Tibial artery (tissue), 4 donors: ENCODE measurements around the gene PRKCI.

Experiments
- DNase-seq, 2 donors: peaks; one replicate each; pipeline ENCODE4 v3.0.0-alpha.2; 2019
- H3K27ac ChIP-seq, 2 donors: fragments of 200-600 bp; sonication (generic) in 1 of 2; 1 replicate in 1 of 2; 2 replicates in 1 of 2; pipeline ENCODE4 v1.5.1; 2018 to 2019; ENCODE audit warnings: mild to moderate bottlenecking in 1 of 2
- H3K27me3 ChIP-seq, 2 donors: fragments of 200-600 bp; sonication (generic) in 1 of 2; one replicate each; pipeline versions ENCODE4 v1.5.1 to v1.6.0; 2016 to 2019
- H3K36me3 ChIP-seq, 3 donors: fragments of 200-600 bp; sonication (generic) in 2 of 3; one replicate each; pipeline ENCODE4 v1.5.1; 2016 to 2019; ENCODE audit warnings: mild to moderate bottlenecking in 2 of 3
- H3K4me1 ChIP-seq, 4 donors: fragments of 200-600 bp; sonication (generic) in 2 of 4; 1 replicate in 3 of 4; 2 replicates in 1 of 4; pipeline ENCODE4 v1.5.1; 2016 to 2019
- H3K4me3 ChIP-seq, 2 donors: fragments of 200-600 bp; sonication (generic) in 1 of 2; 1 replicate in 1 of 2; 2 replicates in 1 of 2; pipeline ENCODE4 v1.5.1; 2018 to 2019; ENCODE audit warnings: mild to moderate bottlenecking in 2 of 2
- H3K9me3 ChIP-seq, 3 donors: fragments of 200-600 bp; sonication (generic) in 1 of 3; one replicate each; pipeline ENCODE4 v1.5.1; 2016 to 2019
- CTCF ChIP-seq, 2 experiments: fragments of 200-600 bp in 1 of 2; fragments of 450-650 bp in 1 of 2; IDR thresholded peaks; one replicate each; pipeline ENCODE4 v1.5.1; 2017 to 2019; ENCODE audit warnings: antibody characterized with exemption in 2 of 2, mild to moderate bottlenecking in 1 of 2, moderate library complexity in 1 of 2
- intact Hi-C: fragments of 100-400 bp; cut with DNase I; formaldehyde crosslinking; loops from one replicate; pipeline ENCODE4 v1.15.0; 2023; ENCODE audit warnings: low total_unique reads

Gene PRKCI

GRCh38 chr3:170225166-170225565 is 2.9 kb downstream of the PRKCI start:
- no peak for TF ChIP-seq CTCF (IDR thresholded peaks at IDR 0.05)
- Histone ChIP-seq H3K27ac (no peak overlapping the region), H3K4me1 (peaks cover 0 to 62% (median 25%) of the 10 kb centered on the region in 4 donors), H3K4me3 (no peak overlapping the region), H3K36me3 (no peaks in the 10 kb centered on the region), H3K27me3 (no peaks in the 10 kb centered on the region), H3K9me3 (no peaks in the 10 kb centered on the region)
- intact Hi-C loops = loop anchor here (5.0 to 10.0 kb wide), 2 partner anchors 38 to 520 kb away; no protein-coding TSS in a partner anchor
- no peak for DNase-seq

DNA sequence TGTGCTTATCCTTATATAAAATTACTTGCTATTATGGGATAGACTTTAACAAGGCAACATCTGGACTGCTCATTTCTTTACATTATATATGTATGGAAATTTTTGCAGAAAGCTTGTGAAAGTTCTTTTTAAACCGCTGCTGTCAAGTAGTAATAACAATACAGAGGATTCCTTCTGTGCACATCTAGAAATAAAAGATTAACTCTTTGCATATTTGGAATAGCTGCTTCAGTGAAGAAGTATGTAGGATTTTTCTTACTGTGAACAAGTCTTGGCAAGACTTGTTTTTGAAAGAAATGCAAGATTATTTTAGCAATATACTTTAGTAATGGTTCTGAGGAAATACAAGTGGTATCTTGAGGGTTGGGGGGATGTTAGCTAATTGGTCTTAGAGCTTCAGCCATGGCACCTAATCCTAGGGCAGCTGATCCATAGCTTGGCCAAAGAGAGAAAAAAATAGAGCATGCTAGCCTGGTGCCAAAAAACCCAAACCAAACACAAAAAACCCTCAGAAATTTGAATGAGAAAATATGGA is 4.3 kb downstream of the PRKCI start:
- Histone ChIP-seq H3K4me1 (peaks cover 0 to 62% (median 24%) of the 10 kb centered on the region in 4 donors), H3K4me3 (no peak overlapping the region), H3K36me3 (no peaks in the 10 kb centered on the region), H3K9me3 (no peaks in the 10 kb centered on the region), H3K27ac (peak overlapping the region in 1 of 2 donors; percentile 24), H3K27me3 (no peaks in the 10 kb centered on the region)
- no peak for DNase-seq
- TF ChIP-seq CTCF (IDR thresholded peaks at IDR 0.05) = no peak
- intact Hi-C loops = loop anchor here (5.0 to 10.0 kb wide), 2 partner anchors 39 to 518 kb away; no protein-coding TSS in a partner anchor

GRCh38 chr3:170228093-170228766 is 6.0 kb downstream of the PRKCI start:
- Histone ChIP-seq H3K9me3 (no peaks in the 10 kb centered on the region), H3K27me3 (no peaks in the 10 kb centered on the region), H3K36me3 (no peaks in the 10 kb centered on the region), H3K27ac (peak overlapping the region; percentile 13 to 24), H3K4me3 (no peak overlapping the region), H3K4me1 (peaks cover 0 to 63% (median 25%) of the 10 kb centered on the region in 4 donors)
- DNase-seq = no peak
- TF ChIP-seq CTCF (IDR thresholded peaks at IDR 0.05) = no peak
- intact Hi-C loops = loop anchor here (5.0 to 10.0 kb wide), 2 partner anchors 41 to 517 kb away; no protein-coding TSS in a partner anchor

- peaks cover 15 to 19% (median 18%) of the 10 kb centered on the region in 3 donors for H3K36me3 ChIP-seq
- H3K4me1 ChIP-seq = peaks cover 0 to 37% (median 16%) of the 10 kb centered on the region in 4 donors
- no peak for TF ChIP-seq CTCF (IDR thresholded peaks at IDR 0.05)
- no peak overlapping the region for H3K27ac ChIP-seq
- no peak overlapping the region for H3K4me3 ChIP-seq
- H3K27me3 ChIP-seq = no peaks in the 10 kb centered on the region
- no peak for DNase-seq
- no peaks in the 10 kb centered on the region for H3K9me3 ChIP-seq
- intact Hi-C loops = no loop called here
Observed at GRCh38 chr3:170232266-170232665, 10.0 kb downstream of the PRKCI start.

GRCh38 chr3:170233530-170233929 is 11.3 kb downstream of the PRKCI start:
- H3K27ac ChIP-seq = peak overlapping the region; percentile 51 to 59
- intact Hi-C loops = no loop called here
- no peak overlapping the region for H3K4me3 ChIP-seq
- TF ChIP-seq CTCF (IDR thresholded peaks at IDR 0.05) = no peak
- H3K9me3 ChIP-seq = no peaks in the 10 kb centered on the region
- DNase-seq = no peak
- H3K36me3 ChIP-seq = peaks cover 15 to 24% (median 23%) of the 10 kb centered on the region in 3 donors
- no peaks in the 10 kb centered on the region for H3K27me3 ChIP-seq
- peaks cover 0 to 24% (median 5%) of the 10 kb centered on the region in 4 donors for H3K4me1 ChIP-seq
